K562 (cell line): ENCODE data around the gene CCDC196. TPM values are rescaled to one million over a fixed set of nuclear protein-coding genes. Genes with fewer than 3 reads are reported as not detected.

Source experiments
- BRCA1 ChIP-seq, 2 experiments: fragments of 450-650 bp in 1 of 2; sonication (generic) in 1 of 2; formaldehyde crosslinking in 1 of 2; IDR thresholded peaks; 2 replicates each; pipeline versions ENCODE4 v1.5.0 to v1.6.1; 2017 to 2020; ENCODE audit warnings: mild to moderate bottlenecking in 1 of 2, missing genetic modification reagents in 1 of 2
- CHD4 ChIP-seq: fragments of 200-600 bp; sonication (generic); IDR thresholded peaks from 3 replicates; pipeline ENCODE4 v1.6.1; 2012; ENCODE audit warnings: low read depth, mild to moderate bottlenecking, mixed read lengths, low read length, inconsistent platforms; ENCODE audit not compliant: insufficient read depth, insufficient replicate concordance, poor library complexity, severe bottlenecking
- DNMT1 ChIP-seq: fragments of 450-650 bp; IDR thresholded peaks from 2 replicates; pipeline ENCODE4 v1.6.1; 2016; ENCODE audit warnings: antibody characterized with exemption, mild to moderate bottlenecking
- GTF2A2 ChIP-seq: IDR thresholded peaks from 2 replicates; pipeline ENCODE4 v1.6.1; 2016; ENCODE audit warnings: mild to moderate bottlenecking, missing genetic modification characterization, missing compliant biosample characterization
- JUN ChIP-seq, 2 experiments: sonication (generic) in 1 of 2; formaldehyde crosslinking in 1 of 2; IDR thresholded peaks; 2 replicates each; pipeline versions ENCODE4 v1.6.1 to v1.8.0; 2012 to 2022; ENCODE audit warnings: borderline replicate concordance in 2 of 2, mild to moderate bottlenecking in 2 of 2, improper control_type of control experiment in 1 of 2, low read depth in 1 of 2, low read length in 1 of 2, missing genetic modification reagents in 1 of 2
- LEF1 ChIP-seq: fragments of 450-650 bp; IDR thresholded peaks from 2 replicates; pipeline ENCODE4 v1.6.1; 2016; ENCODE audit warnings: mild to moderate bottlenecking
- MEF2A ChIP-seq: IDR thresholded peaks from 2 replicates; pipeline ENCODE4 v1.6.1; 2011; ENCODE audit warnings: low read depth, mild to moderate bottlenecking, low read length, moderate library complexity; ENCODE audit not compliant: control insufficient read depth
- NRF1 ChIP-seq, 2 experiments: fragments of 450-650 bp; IDR thresholded peaks in 1 of 2; conservative IDR thresholded peaks in 1 of 2; 2 replicates each; pipeline ENCODE4 v1.6.1; 2014; ENCODE audit warnings: mild to moderate bottlenecking in 2 of 2
- OTX1 ChIP-seq: fragments of 450-650 bp; formaldehyde crosslinking; IDR thresholded peaks from 2 replicates; pipeline ENCODE4 v1.4.0; 2022; ENCODE audit warnings: mild to moderate bottlenecking
- POLR2AphosphoS5 ChIP-seq: IDR thresholded peaks from 2 replicates; pipeline ENCODE4 v1.6.1; 2011; ENCODE audit warnings: mild to moderate bottlenecking, low read depth, low read length, moderate library complexity; ENCODE audit not compliant: control insufficient read depth, insufficient read depth
- RBFOX2 ChIP-seq: fragments of 200-400 bp; formaldehyde crosslinking; IDR thresholded peaks from 2 replicates; pipeline ENCODE4 v1.6.1; 2017; ENCODE audit warnings: low read depth, mild to moderate bottlenecking, low read length, moderate library complexity
- SP2 ChIP-seq: IDR thresholded peaks from 2 replicates; pipeline ENCODE4 v1.6.1; 2011; ENCODE audit warnings: mild to moderate bottlenecking, low read depth, low read length, moderate library complexity; ENCODE audit not compliant: poor library complexity, severe bottlenecking; ENCODE audit errors: extremely low read depth
- TCFL5 ChIP-seq: fragments of 250-450 bp; sonication (Bioruptor Pico); conservative IDR thresholded peaks from 2 replicates; pipeline ENCODE4 v1.6.1; 2021; ENCODE audit warnings: mild to moderate bottlenecking, moderate library complexity, matching md5 sums
- U2AF1 ChIP-seq: fragments of 200-400 bp; formaldehyde crosslinking; optimal IDR thresholded peaks from 2 replicates; pipeline ENCODE3; 2017; ENCODE audit warnings: mild to moderate bottlenecking, low read depth, low read length, moderate library complexity
- ZNF311 ChIP-seq: fragments of 250-450 bp; sonication (Bioruptor Pico); IDR thresholded peaks from 2 replicates; pipeline ENCODE4 v1.4.0; 2020; ENCODE audit warnings: mild to moderate bottlenecking, moderate library complexity
- ZNF347 ChIP-seq: fragments of 450-650 bp; formaldehyde crosslinking; IDR thresholded peaks from 2 replicates; pipeline ENCODE4 v1.4.0; 2020; ENCODE audit warnings: low read depth, mild to moderate bottlenecking, moderate library complexity
- ZNF696 ChIP-seq: fragments of 250-450 bp; sonication (Bioruptor Pico); conservative IDR thresholded peaks from 2 replicates; pipeline ENCODE4 v1.4.0; 2020; ENCODE audit warnings: mild to moderate bottlenecking, moderate library complexity
- ZNF766 ChIP-seq: fragments of 200-800 bp; sonication (Bioruptor generic); conservative IDR thresholded peaks from 2 replicates; pipeline ENCODE4 v1.6.1; 2016; ENCODE audit warnings: missing genetic modification characterization, missing compliant biosample characterization
- polyA plus RNA-seq, 8 experiments: library from polyadenylated mRNA; depleted of rRNA in 4 of 8; stranded (reverse) in 5 of 8; unstranded in 3 of 8; fragments of >200 nt; fragmentation: Nextera tagmentation in 2 of 8; fragmentation: Illumina TruSeq in 1 of 8; extraction: Ambion mirVana in 2 of 8; extraction: Trizol in 1 of 8; gene quantifications; 2 replicates each; pipeline versions ENCODE4 v1.2.1 to v1.2.3, GENCODE V29; 2011 to 2014; ENCODE audit warnings: inconsistent platforms in 1 of 8, missing spikeins in 1 of 8
- total RNA-seq, 7 experiments: library from RNA; depleted of rRNA in 6 of 7; stranded (reverse); fragments of >200 nt in 6 of 7; fragmentation: Illumina TruSeq in 2 of 7; extraction: Trizol in 2 of 7; gene quantifications; 2 replicates each; pipeline versions ENCODE4 v1.2.1 to v1.2.3, GENCODE V29; 2011 to 2021; ENCODE audit warnings: low replicate concordance in 1 of 7
- TF ChIP-seq, protein P1 (sequence below): fragments of 250-450 bp; sonication (Bioruptor Pico); IDR thresholded peaks from 2 replicates; pipeline ENCODE4 v1.5.0; 2021; ENCODE audit warnings: mild to moderate bottlenecking, moderate library complexity
- TF ChIP-seq, protein P2 (sequence below): fragments of 450-650 bp; IDR thresholded peaks from 2 replicates; pipeline ENCODE4 v1.7.0; 2016; ENCODE audit warnings: borderline replicate concordance
- TF ChIP-seq, protein P3 (sequence below): sonication (generic); formaldehyde crosslinking; IDR thresholded peaks from 2 replicates; pipeline ENCODE4 v1.8.1; 2022; ENCODE audit warnings: missing genetic modification reagents

The CCDC196 gene
- total and polyA plus RNA-seq, 9 of the 15 experiments (the other 6 are each of a cell fraction or from before 2014, with no cell fraction given), result not detected

DNA sequence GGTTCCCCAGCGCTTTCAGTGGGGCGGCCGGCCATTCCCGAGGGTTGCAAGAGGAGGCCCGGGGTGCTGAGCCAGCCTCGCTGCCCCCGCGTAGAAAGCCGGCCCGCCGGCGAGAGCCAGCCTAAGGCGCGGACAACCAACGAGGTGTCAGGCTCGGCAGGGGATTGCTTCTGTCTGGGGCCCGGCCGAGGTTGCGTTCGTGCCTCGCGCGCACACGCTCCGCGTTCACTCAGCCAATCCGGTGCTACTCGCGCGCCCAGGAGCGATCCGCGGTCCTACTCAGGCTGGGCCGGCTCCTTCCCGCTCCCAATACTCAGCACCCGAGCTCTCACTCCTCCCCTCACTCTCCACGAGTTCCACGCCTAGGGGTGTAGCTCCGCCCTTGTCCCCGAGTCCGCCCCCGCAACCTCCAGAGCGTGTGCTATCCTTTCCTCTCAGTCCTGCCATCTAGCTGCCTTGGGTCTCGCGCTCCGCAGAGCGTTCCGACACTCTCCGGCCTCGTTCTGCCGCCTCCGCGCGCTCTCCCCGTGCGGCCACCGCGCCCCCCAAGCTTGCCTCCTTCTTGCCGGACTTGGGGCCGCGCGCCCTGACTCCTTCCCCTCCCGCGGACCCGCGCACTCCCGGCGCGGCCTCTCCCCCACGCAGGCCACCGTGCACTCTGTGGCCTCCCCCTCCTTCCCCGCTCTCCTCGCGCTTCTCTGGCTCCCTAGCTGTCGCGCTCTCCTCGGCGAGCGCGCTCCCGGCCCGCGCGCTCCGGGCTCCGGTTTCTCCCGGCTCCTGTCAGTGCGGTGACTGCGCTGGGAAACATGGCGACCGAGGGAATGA lies 21.8 kb downstream of the CCDC196 start, which contains the start of gene GPHN (continued):
- TF ChIP-seq, protein P1, sequence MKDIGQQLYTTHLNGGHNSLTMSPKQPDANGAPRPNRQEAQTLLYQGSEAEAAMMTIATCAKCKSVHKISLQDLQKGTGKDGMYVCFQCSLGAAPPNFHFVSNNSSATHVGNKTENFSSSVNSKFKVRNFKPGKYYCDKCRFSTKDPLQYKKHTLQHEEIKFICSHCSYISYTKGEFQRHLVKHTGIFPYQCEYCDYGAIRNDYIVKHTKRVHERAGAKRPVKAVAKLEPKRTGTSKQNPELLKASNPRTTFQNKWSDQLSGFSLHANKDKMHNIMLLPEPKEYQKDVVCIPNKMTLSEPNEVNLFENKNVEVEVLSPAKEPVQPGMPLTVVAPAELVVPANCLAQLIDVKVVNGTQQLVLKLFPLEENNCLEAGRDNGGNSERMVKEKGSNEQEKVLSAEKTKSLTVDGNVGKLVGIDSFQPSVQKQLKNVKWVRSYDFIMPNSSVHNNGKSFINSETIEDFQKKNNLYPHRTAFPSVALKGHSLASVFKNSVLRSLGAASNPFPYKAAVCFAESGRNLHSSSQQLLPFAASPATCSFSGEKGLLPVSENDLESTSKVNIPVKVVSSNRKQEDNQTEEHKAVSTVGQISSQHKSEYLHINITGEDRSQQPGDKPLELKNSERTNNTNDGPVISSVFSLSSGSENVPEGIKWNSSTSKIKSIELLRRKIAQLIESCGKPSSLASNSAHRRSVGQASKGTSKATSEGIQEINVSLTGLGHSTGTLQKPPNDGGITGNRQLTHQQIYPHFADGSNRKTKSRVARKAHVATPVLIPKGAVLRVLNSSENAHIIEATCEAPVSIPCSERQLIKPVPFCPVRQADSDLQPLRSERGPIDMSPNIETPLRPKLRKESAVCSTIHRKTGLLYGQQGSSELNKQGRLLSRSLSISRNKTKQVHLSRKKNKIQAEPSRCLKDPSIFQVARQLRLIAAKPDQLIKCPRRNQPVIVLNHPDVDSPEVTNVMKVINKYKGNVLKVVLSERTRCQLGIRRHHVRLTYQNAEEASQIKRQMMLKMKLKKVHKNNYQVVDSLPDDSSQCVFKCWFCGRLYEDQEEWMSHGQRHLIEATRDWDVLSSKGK, result no peak
- TF ChIP-seq ZNF311 (CRISPR knock-in tag) (no peak), OTX1 (CRISPR knock-in tag) (no peak), GTF2A2 (tag) (no peak), SP2 (no peak), POLR2AphosphoS5 (peak; percentile 40), ZNF347 (no peak), U2AF1 (no peak), TCFL5 (no peak), NRF1 (conservative IDR thresholded peaks at IDR 0.05 in 1 of 2, IDR thresholded peaks at IDR 0.05 in 1 of 2) (peak; percentile 88 to 90), ZNF696 (no peak), JUN (IDR thresholded peaks at IDR 0.05; ENCODE audit: borderline replicate concordance, low read depth, low read length) (no peak), JUN (CRISPR knock-in tag; IDR thresholded peaks at IDR 0.05; ENCODE audit: borderline replicate concordance) (no peak), MEF2A (no peak), LEF1 (no peak), CHD4 (no peak), DNMT1 (no peak), RBFOX2 (peak; percentile 91), BRCA1 (IDR thresholded peaks at IDR 0.05) (no peak), BRCA1 (CRISPR knock-in tag; IDR thresholded peaks at IDR 0.05) (no peak), ZNF766 (CRISPR knock-in tag) (peak; percentile 53)
- TF ChIP-seq, protein P2, sequence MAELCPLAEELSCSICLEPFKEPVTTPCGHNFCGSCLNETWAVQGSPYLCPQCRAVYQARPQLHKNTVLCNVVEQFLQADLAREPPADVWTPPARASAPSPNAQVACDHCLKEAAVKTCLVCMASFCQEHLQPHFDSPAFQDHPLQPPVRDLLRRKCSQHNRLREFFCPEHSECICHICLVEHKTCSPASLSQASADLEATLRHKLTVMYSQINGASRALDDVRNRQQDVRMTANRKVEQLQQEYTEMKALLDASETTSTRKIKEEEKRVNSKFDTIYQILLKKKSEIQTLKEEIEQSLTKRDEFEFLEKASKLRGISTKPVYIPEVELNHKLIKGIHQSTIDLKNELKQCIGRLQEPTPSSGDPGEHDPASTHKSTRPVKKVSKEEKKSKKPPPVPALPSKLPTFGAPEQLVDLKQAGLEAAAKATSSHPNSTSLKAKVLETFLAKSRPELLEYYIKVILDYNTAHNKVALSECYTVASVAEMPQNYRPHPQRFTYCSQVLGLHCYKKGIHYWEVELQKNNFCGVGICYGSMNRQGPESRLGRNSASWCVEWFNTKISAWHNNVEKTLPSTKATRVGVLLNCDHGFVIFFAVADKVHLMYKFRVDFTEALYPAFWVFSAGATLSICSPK, result no peak
- TF ChIP-seq, protein P3, sequence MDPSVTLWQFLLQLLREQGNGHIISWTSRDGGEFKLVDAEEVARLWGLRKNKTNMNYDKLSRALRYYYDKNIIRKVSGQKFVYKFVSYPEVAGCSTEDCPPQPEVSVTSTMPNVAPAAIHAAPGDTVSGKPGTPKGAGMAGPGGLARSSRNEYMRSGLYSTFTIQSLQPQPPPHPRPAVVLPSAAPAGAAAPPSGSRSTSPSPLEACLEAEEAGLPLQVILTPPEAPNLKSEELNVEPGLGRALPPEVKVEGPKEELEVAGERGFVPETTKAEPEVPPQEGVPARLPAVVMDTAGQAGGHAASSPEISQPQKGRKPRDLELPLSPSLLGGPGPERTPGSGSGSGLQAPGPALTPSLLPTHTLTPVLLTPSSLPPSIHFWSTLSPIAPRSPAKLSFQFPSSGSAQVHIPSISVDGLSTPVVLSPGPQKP, result no peak
